ENCODE results near the gene ATP8A2. TPM values are rescaled to one million over a fixed set of nuclear protein-coding genes. Genes with fewer than 3 reads are reported as not detected.

Gene ATP8A2
- total RNA-seq, 4 donors from 2014 or later: 0.13 to 0.24 (median 0.20) TPM

DNA sequence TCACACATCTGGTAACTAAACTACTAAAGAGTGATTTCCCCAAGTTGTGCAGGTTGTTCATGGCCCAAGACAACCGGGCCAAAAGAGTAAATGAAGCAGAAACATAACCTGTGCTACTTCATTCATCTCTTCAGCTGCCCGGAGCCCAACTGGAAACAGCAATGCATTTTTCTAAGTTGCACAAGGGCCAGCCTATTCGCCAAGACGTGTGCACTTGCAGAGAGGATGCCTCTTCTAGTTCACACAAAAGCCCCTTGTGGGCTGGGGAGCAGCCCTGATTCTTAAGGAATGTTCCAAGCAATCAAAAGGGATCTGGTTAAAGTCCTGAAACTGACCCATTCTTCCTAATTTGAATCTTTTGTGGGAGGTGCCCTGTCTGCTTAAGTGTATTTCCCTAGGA, 404.2 kb downstream of the ATP8A2 start:
- TF ChIP-seq, protein P1, sequence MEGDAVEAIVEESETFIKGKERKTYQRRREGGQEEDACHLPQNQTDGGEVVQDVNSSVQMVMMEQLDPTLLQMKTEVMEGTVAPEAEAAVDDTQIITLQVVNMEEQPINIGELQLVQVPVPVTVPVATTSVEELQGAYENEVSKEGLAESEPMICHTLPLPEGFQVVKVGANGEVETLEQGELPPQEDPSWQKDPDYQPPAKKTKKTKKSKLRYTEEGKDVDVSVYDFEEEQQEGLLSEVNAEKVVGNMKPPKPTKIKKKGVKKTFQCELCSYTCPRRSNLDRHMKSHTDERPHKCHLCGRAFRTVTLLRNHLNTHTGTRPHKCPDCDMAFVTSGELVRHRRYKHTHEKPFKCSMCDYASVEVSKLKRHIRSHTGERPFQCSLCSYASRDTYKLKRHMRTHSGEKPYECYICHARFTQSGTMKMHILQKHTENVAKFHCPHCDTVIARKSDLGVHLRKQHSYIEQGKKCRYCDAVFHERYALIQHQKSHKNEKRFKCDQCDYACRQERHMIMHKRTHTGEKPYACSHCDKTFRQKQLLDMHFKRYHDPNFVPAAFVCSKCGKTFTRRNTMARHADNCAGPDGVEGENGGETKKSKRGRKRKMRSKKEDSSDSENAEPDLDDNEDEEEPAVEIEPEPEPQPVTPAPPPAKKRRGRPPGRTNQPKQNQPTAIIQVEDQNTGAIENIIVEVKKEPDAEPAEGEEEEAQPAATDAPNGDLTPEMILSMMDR (IDR thresholded peaks at IDR 0.05): no peak
- TF ChIP-seq EP300 (IDR thresholded peaks at IDR 0.05) (no peak), POLR2A (IDR thresholded peaks at IDR 0.05) (no peak), POLR2AphosphoS5 (IDR thresholded peaks at IDR 0.05) (no peak)
- Histone ChIP-seq H3K9me3 (no peaks in the 10 kb centered on the region), H3K27ac (no peak overlapping the region), H3K36me3 (no peaks in the 10 kb centered on the region), H3K4me3 (no peak overlapping the region), H3K4me1 (no peaks in the 10 kb centered on the region), H3K27me3 (no peaks in the 10 kb centered on the region)
- WGBS: 85% methylated on average over 4 of the region's 4 CpGs
- no peak for DNase-seq (ENCODE audit: low spot score in 2 of 2)

DNA sequence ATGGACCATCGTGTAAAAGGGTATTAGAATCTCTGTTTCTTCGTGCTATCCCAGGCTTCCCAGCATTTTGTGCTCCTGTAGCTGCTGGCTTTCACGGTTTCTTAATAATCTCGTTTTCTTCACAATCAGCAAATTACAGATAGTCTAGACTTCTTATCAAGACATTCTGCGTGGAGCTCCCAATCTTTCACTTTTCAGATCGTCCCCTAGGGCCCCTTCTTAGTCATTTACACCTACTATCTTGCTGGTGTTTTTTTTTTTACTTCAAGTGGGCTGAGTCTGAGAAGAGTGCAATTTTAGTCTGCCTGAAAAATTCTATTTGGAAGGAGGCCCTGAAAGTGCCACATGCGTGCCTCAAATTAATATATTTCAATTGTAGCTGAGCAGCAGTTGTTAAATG, 404.9 kb downstream of the ATP8A2 start:
- WGBS: 78% methylated on average over 7 of the region's 7 CpGs
- DNase-seq (ENCODE audit: low spot score in 2 of 2): no peak

GRCh38 chr13:25777509-25777908, 405.7 kb downstream of the ATP8A2 start:
- WGBS: 77% methylated on average over 2 of the region's 2 CpGs
- Histone ChIP-seq H3K27me3 (no peaks in the 10 kb centered on the region), H3K4me3 (no peak overlapping the region), H3K9me3 (no peaks in the 10 kb centered on the region), H3K4me1 (no peaks in the 10 kb centered on the region), H3K36me3 (no peaks in the 10 kb centered on the region), H3K27ac (no peak overlapping the region)
- TF ChIP-seq POLR2AphosphoS5 (IDR thresholded peaks at IDR 0.05): no peak
- TF ChIP-seq, protein P1 (IDR thresholded peaks at IDR 0.05): no peak
- TF ChIP-seq EP300 (IDR thresholded peaks at IDR 0.05): no peak
- no peak for TF ChIP-seq POLR2A (IDR thresholded peaks at IDR 0.05)
- DNase-seq (ENCODE audit: low spot score in 2 of 2): no peak

More for the DNA sequence above, 404.9 kb downstream of the ATP8A2 start:
- no peak for TF ChIP-seq POLR2AphosphoS5 (IDR thresholded peaks at IDR 0.05)
- TF ChIP-seq, protein P1 (IDR thresholded peaks at IDR 0.05): no peak
- Histone ChIP-seq H3K36me3 (no peaks in the 10 kb centered on the region), H3K9me3 (no peaks in the 10 kb centered on the region), H3K27me3 (no peaks in the 10 kb centered on the region), H3K4me1 (no peaks in the 10 kb centered on the region), H3K27ac (no peak overlapping the region), H3K4me3 (no peak overlapping the region)

DNA sequence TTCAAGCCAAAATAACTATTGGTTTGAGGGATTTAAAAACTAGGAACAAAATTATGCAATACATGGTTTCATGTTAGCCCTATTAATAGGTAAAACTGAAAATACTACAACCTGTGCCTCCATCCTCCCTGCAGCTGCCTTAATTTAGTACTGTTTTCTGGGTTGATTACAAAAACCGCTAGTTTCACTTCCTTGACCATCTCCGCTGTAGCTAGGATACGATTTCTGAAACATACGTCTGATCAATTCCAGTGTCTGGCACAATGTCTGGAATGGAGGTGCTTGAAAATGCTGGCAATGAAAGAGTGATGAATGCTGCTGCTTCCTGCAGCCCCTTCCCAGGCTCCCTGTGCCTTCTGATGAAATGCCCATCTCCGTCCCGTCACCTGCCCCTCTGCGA, 406.6 kb downstream of the ATP8A2 start:
- H3K27ac ChIP-seq: no peak overlapping the region
- TF ChIP-seq POLR2AphosphoS5 (IDR thresholded peaks at IDR 0.05) (no peak), EP300 (IDR thresholded peaks at IDR 0.05) (no peak), POLR2A (IDR thresholded peaks at IDR 0.05) (no peak)
- TF ChIP-seq, protein P1 (IDR thresholded peaks at IDR 0.05): no peak
- H3K9me3 ChIP-seq: no peaks in the 10 kb centered on the region
- 83% methylated on average over 7 of the region's 7 CpGs for WGBS
- no peaks in the 10 kb centered on the region for H3K4me1 ChIP-seq
- DNase-seq (ENCODE audit: low spot score in 2 of 2): no peak
- no peaks in the 10 kb centered on the region for H3K36me3 ChIP-seq
- H3K27me3 ChIP-seq: no peaks in the 10 kb centered on the region
- no peak overlapping the region for H3K4me3 ChIP-seq

DNA sequence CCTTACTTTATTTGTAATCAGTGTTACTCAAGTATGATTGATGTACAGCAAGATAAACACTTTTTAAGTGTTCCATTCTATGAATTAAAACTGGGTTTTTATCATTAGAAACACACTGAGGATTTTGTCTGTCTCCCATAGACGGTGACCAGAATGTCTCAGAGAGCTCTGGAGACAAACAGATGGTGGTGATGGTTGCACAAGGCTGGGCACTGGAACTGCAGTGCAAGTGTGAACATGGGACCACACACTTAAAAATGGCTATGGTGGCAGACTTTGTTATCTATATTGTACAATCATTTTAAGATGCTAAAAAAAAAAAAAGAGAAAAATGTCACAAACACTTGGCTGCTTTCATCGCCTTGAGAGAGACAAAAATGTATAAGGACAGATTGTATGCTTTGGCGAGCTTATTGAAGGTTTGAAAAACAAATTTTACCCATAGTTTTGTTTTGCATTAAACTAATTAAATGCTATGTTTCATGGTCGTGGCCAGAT, 407.1 kb downstream of the ATP8A2 start:
- no peaks in the 10 kb centered on the region for H3K9me3 ChIP-seq
- no peaks in the 10 kb centered on the region for H3K27me3 ChIP-seq
- H3K4me3 ChIP-seq: no peak overlapping the region
- no peak overlapping the region for H3K27ac ChIP-seq
- WGBS: 73% methylated on average over 4 of the region's 4 CpGs
- TF ChIP-seq POLR2A (IDR thresholded peaks at IDR 0.05) (no peak), EP300 (IDR thresholded peaks at IDR 0.05) (no peak), POLR2AphosphoS5 (IDR thresholded peaks at IDR 0.05) (no peak)
- TF ChIP-seq, protein P1 (IDR thresholded peaks at IDR 0.05): no peak
- no peaks in the 10 kb centered on the region for H3K36me3 ChIP-seq
- DNase-seq (ENCODE audit: low spot score in 2 of 2): no peak
- no peaks in the 10 kb centered on the region for H3K4me1 ChIP-seq
